Astrocyte of the cerebellum (primary cell): ENCODE measurements around the gene JPH4.
"Not testable (repeated sequence)": the region's sequence is repeated elsewhere in the genome, so short reads cannot be mapped to it uniquely, and the experiment has no call there.

Experiments used
- DNase-seq: peaks from one replicate; pipeline ENCODE4 v3.0.0-alpha.2; 2011; ENCODE audit warnings: low read depth
- H3K4me3 ChIP-seq: 2 replicates; pipeline ENCODE4 v1.5.1; 2011; ENCODE audit warnings: mild to moderate bottlenecking, low read depth, low read length, moderate library complexity
- CTCF ChIP-seq: IDR thresholded peaks from 2 replicates; pipeline ENCODE4 v1.5.1; 2012; ENCODE audit warnings: low read length, low read depth, moderate library complexity, mild to moderate bottlenecking; ENCODE audit errors: missing control alignments
- in situ Hi-C: cut with HindIII; loops from 2 replicates; pipeline ENCODE4 v1.10.0; 2017; ENCODE audit warnings: low sequenced_read_pairs

The JPH4 gene

GRCh38 chr14:23542261-23542660 lies 36.3 kb downstream of the JPH4 start:
- TF ChIP-seq CTCF = no peak
- in situ Hi-C loops = no loop called here
- H3K4me3 ChIP-seq = no peak overlapping the region
- DNase-seq = no peak

DNA sequence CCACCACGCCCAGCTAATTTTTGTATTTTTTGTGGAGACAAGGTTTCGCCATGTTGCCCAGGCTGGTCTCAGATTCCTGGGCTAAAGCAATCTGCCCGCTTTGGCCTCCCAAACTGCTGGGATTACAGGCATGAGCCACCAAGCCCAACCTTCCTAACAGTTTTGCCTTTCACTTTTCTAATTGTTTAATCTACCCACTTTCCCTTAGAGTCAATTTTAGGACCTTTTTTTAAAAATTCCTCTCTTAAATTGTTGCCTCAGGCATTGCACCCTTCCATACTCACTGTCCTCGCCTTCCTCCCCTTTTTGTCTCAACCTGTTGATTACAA lies 38.5 kb downstream of the JPH4 start:
- TF ChIP-seq CTCF = no peak
- H3K4me3 ChIP-seq = no peak overlapping the region
- in situ Hi-C loops = no loop called here
- no peak for DNase-seq

DNA sequence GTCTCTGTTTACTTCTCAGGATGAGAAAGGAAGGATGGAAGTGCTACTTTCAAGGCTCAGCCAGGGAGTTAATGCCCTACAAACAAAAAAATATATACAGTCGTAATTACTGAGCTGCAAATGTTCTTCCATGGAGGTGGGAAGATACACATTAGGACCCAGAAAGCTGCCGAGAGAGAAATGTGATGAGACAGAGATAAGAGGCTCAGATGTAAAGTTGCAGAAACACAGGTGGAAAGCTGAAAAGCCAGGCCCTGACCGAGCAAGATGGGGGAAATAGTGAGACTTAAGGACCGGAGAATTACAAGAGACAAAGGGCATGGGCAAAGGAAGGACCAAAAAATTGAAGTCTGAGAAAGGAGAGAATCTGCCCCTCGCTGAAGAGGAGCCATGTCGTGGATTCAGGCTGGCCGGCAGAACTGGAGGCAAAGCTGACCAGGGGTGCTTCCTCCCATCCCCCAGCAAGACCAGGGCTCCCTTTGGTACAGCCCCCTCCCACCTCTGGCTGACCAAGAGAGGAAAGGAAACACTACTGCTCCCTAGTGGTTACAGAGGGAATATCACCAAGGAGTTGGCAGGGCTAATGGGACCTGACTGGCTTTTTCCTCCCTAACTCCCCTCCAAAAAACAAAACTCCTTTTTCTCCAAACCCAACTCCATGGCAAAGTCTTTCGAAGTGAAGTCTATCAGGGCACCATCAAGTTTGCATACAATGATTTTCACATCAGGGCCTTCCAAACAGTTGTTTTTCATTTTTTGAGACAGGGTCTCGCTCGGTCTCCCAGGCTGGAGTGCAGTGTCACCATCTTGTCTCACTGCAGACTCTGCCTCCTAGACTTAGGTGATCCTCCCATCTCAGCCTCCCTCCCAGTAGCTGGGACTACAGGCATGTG lies 39.1 kb downstream of the JPH4 start:
- peak; percentile 82 for TF ChIP-seq CTCF
- DNase-seq = no peak

DNA sequence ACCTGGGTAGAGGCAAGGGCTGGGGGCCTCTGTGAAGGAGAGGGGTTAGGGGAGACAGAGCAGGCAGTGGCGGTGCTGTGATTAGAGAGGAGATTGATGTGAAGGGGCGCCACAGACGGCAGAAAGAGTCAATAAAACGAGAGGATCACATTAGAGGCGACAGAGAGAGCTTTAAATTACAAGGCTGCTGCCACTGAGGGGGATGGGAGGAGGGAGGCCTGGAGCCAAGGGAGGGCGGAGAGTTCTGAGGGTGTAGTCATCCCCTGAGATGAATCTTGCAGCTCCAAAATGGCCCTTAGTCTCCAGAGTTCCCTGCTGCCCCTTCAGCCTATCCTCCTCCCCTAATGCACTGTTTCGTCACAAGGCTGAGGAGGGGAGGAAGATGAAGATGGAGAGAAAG lies 39.8 kb downstream of the JPH4 start:
- in situ Hi-C loops = no loop called here
- no peak for DNase-seq
- H3K4me3 ChIP-seq = no peak overlapping the region
- no peak for TF ChIP-seq CTCF

More for the DNA sequence above, 39.1 kb downstream of the JPH4 start:
- no peak overlapping the region for H3K4me3 ChIP-seq
- in situ Hi-C loops = no loop called here

- no peak overlapping the region for H3K4me3 ChIP-seq
- no peak for TF ChIP-seq CTCF
- no peak for DNase-seq
- in situ Hi-C loops = no loop called here
Observed at GRCh38 chr14:23538050-23538718, 40.4 kb downstream of the JPH4 start.

DNA sequence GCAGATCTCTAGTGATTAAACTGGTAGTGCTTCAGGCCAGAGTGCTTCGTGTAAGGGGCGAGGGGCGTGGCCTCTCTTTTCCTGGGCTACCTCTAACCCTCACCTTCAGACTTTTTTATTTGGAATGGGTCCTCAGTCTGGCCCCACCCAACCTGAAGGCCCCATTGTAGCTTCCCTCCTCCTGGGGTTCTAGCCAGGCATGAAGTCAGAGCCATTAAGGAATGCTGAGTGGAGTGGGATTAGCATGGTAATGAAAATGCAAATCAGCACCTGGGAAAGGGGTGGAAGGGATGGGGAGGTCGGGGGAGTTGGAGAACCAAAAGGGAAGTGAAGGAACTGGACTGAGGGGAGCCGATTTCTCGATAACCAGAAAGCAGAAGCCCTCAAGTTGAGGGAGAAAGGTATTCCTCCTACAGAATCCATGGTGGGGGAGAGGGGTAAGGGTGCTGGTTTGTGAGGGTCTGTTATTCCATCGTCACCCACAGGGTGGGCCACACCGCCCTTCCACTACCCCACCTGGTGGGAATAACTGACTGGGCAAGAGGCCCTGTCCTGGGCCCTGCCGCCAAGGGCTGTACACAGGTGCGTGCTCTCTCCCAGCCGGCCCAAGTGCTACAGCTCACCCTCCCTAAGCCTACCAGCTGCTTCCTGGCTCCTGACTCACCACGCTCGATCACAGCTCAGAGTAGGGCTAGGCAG lies 41.1 kb downstream of the JPH4 start:
- no peak overlapping the region for H3K4me3 ChIP-seq

DNA sequence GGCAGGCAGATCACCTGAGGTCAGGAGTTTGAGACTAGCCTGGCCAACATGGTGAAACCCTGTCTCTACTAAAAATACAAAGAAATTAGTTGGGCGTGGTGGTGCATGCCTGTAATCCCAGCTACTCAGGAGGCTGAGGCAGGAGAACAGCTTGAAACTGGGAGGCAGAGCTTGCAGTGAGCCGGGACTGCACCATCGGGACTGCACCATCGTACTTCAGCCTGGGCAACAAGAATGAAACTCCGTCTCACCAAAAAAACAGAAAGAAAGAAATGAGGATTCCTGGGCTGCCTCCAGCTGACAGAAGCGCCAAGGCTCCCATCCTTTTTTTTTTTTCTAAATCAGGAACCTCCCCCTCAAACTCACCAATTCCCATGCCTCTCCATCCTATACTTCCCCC lies 41.7 kb downstream of the JPH4 start:
- DNase-seq, in situ Hi-C loops, H3K4me3 ChIP-seq: not testable (repeated sequence)

More for the DNA sequence above, 41.1 kb downstream of the JPH4 start:
- in situ Hi-C loops = no loop called here
- no peak for DNase-seq
- TF ChIP-seq CTCF = no peak
